Smooth muscle cell of bladder (primary cell): ENCODE data around the gene LTK. TPM values are rescaled to one million over a fixed set of nuclear protein-coding genes. Genes with fewer than 3 reads are reported as not detected.

Experiments
- total RNA-seq: library from RNA; depleted of rRNA; stranded (reverse); fragments of >200 nt; gene quantifications from 2 replicates; pipeline ENCODE4 v1.2.3, GENCODE V29; 2014

Gene LTK
- total RNA-seq, result under 0.01 TPM in 1 of 2 replicates, not detected in the other

DNA sequence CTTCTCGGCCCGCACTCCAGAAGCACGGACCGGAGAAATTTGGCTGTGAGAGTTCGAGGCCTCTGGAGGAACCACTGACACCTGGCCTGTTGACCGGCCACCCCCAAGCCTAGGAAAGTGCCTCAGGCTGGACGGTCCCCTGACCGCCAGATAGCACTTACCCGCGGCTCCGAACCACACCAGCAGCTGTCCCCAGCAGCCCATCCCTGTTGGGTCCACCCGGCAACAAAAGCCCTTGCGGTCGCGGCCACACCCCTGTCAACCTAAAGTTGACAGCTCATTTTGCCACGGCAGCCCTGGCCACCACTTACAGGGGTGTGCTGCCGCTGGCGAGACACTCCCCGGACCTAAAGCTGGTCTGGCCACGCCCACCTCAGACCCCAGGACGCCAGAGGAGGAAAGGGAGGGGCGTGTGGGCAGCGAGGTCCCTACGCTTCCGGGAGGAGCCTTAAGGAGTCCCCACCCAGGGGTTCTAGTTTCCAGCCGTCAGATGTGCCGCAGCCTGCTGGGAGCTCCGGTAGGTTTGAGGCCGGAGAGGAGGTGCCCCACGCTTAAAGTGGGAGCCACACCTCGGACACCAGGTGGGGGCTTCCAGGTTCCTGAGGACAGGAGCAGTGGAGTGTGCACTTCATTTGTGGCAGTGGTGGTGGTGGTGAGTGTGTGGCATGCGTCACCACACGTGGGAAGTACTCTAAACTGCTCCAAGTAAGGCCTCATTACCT is at the start of gene LTK:
LTK (minus strand) TSS at position 322 of the 722 bp plus-strand sequence; CDS start at position 204, 118 bp downstream.

DNA sequence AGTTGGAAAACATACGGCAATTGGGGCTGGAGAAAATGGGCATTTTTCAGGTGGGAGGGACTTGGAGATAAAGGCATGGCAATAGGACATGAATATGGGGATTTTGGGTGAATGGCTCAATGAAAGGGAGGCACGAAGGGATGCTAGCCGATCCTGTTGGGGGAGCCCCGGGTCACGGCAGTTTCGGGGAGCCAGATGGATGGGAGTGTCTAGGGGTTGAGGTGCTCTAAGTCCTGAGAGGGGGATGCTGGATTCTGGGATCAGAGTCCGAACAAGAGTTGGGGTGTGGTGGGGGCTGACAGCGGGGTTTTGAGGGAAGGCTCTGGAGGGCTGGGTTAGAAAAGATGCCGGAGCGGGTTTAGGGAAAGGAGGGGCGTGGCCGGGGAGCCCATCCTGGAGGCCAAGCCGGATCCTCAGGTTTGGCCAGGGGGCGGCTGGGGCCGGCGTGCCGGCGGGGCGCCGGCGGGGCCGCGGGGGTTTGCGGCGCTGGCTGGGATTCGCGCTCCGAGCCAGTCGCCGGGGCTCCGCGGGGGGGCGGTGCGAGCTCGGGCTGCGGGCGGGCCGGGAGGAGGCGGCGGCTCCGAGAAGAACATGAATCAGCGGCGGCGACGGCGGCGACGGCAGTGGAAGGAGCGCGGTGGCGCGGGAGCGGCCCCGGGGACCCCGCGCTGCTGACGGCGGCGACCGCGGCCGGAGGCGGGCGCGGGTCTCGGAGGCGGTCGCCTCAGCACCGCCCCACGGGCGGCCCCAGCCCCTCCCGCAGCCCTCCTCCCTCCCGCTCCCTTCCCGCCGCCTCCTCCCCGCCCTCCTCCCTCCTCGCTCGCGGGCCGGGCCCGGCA is 45.0 kb upstream of the LTK start, which contains the start of gene TYRO3:
TYRO3 (plus strand) TSS at position 813 of the 839 bp plus-strand sequence. CDS start 46 bp downstream, outside the sequence.

GRCh38 chr15:41493205-41493901 is 20.3 kb downstream of the LTK start, which contains the start of gene ITPKA:
TSS of gene ITPKA (plus strand) at chr15:41493874. CDS start at chr15:41493928, 54 bp downstream.

Other genes starting within 250 kb of the LTK start
- 0.43 and 0.74 TPM in 2 replicates for gene OIP5, start 181.2 kb downstream of the LTK start, total RNA-seq
- gene NUSAP1, start 180.9 kb downstream of the LTK start, total RNA-seq, result 10.1 and 14.2 TPM in 2 replicates
- 23.2 and 24.9 TPM in 2 replicates for gene NDUFAF1, start 111.3 kb downstream of the LTK start, total RNA-seq
- 15.3 and 15.8 TPM in 2 replicates for gene RTF1, start 96.7 kb downstream of the LTK start, total RNA-seq
- gene ITPKA, start 20.0 kb downstream of the LTK start, total RNA-seq, result 0.92 and 1.4 TPM in 2 replicates
- gene RPAP1, start 30.4 kb upstream of the LTK start, total RNA-seq, result 10.7 and 15.3 TPM in 2 replicates
- 4.0 and 4.3 TPM in 2 replicates for gene TYRO3, start 45.4 kb upstream of the LTK start, total RNA-seq
- 18.5 and 28.5 TPM in 2 replicates for gene MGA, start 146.6 kb upstream of the LTK start, total RNA-seq